Measurements from ENCODE around the gene CCDC197. TPM values are rescaled to one million over a fixed set of nuclear protein-coding genes. Genes with fewer than 3 reads are reported as not detected.

CCDC197 gene
- total RNA-seq, 1 donor, result not detected

- H3K4me3 ChIP-seq (ENCODE audit: low read depth, low read length), result no peak overlapping the region
- TF ChIP-seq, protein P1, sequence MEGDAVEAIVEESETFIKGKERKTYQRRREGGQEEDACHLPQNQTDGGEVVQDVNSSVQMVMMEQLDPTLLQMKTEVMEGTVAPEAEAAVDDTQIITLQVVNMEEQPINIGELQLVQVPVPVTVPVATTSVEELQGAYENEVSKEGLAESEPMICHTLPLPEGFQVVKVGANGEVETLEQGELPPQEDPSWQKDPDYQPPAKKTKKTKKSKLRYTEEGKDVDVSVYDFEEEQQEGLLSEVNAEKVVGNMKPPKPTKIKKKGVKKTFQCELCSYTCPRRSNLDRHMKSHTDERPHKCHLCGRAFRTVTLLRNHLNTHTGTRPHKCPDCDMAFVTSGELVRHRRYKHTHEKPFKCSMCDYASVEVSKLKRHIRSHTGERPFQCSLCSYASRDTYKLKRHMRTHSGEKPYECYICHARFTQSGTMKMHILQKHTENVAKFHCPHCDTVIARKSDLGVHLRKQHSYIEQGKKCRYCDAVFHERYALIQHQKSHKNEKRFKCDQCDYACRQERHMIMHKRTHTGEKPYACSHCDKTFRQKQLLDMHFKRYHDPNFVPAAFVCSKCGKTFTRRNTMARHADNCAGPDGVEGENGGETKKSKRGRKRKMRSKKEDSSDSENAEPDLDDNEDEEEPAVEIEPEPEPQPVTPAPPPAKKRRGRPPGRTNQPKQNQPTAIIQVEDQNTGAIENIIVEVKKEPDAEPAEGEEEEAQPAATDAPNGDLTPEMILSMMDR (IDR thresholded peaks at IDR 0.05; ENCODE audit: insufficient read depth, low read depth, low read length), result no peak
- no peak for DNase-seq (ENCODE audit: low read depth)
Measured at GRCh38 chr14:93953739-93954515, 43.2 kb upstream of the CCDC197 start.

- DNase-seq (ENCODE audit: low read depth), result no peak
- TF ChIP-seq, protein P1 (IDR thresholded peaks at IDR 0.05; ENCODE audit: insufficient read depth, low read depth, low read length), result no peak
- no peak overlapping the region for H3K4me3 ChIP-seq (ENCODE audit: low read depth, low read length)
Measured at GRCh38 chr14:93954516-93954830, 42.6 kb upstream of the CCDC197 start.

- DNase-seq (ENCODE audit: low read depth), result no peak
- H3K4me3 ChIP-seq (ENCODE audit: low read depth, low read length), result no peak overlapping the region
- TF ChIP-seq, protein P1 (IDR thresholded peaks at IDR 0.05; ENCODE audit: insufficient read depth, low read depth, low read length), result no peak
Measured at GRCh38 chr14:93954900-93955849, 41.9 kb upstream of the CCDC197 start.

GRCh38 chr14:93955850-93956481 is 41.1 kb upstream of the CCDC197 start:
- TF ChIP-seq, protein P1 (IDR thresholded peaks at IDR 0.05; ENCODE audit: insufficient read depth, low read depth, low read length), result no peak
- H3K4me3 ChIP-seq (ENCODE audit: low read depth, low read length), result no peak overlapping the region
- no peak for DNase-seq (ENCODE audit: low read depth)

- DNase-seq (ENCODE audit: low read depth), result no peak
- H3K4me3 ChIP-seq (ENCODE audit: low read depth, low read length), result no peak overlapping the region
- TF ChIP-seq, protein P1 (IDR thresholded peaks at IDR 0.05; ENCODE audit: insufficient read depth, low read depth, low read length), result no peak
Measured at GRCh38 chr14:93956514-93957332, 40.4 kb upstream of the CCDC197 start.

DNA sequence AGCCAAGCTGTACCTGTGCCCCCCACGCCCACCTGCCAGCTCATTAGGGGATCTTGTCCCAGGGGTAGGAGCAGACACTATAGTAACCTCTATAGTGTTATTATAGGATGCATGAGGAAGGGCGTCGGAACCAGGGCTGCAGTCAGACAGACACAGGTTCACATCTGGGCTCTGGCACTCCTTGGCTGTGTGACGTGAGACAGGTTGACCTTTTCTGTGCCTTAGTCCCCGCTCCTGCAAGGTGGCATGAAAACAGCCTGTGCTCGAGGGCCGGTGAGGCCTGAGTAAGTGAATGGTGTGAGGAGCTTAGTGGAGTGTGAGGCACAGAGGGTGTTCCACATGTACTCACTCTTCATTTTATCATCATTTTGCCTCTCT is 39.8 kb upstream of the CCDC197 start:
- TF ChIP-seq, protein P1 (IDR thresholded peaks at IDR 0.05; ENCODE audit: insufficient read depth, low read depth, low read length), result no peak
- no peak overlapping the region for H3K4me3 ChIP-seq (ENCODE audit: low read depth, low read length)
- no peak for DNase-seq (ENCODE audit: low read depth)

Data from fibroblast of villous mesenchyme (primary cell).